ENCODE data around the gene MARVELD2.
"Not testable (repeated sequence)": the region's sequence is repeated elsewhere in the genome, so short reads cannot be mapped to it uniquely, and the experiment has no call there.

The MARVELD2 gene, protein sequence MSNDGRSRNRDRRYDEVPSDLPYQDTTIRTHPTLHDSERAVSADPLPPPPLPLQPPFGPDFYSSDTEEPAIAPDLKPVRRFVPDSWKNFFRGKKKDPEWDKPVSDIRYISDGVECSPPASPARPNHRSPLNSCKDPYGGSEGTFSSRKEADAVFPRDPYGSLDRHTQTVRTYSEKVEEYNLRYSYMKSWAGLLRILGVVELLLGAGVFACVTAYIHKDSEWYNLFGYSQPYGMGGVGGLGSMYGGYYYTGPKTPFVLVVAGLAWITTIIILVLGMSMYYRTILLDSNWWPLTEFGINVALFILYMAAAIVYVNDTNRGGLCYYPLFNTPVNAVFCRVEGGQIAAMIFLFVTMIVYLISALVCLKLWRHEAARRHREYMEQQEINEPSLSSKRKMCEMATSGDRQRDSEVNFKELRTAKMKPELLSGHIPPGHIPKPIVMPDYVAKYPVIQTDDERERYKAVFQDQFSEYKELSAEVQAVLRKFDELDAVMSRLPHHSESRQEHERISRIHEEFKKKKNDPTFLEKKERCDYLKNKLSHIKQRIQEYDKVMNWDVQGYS

DNA sequence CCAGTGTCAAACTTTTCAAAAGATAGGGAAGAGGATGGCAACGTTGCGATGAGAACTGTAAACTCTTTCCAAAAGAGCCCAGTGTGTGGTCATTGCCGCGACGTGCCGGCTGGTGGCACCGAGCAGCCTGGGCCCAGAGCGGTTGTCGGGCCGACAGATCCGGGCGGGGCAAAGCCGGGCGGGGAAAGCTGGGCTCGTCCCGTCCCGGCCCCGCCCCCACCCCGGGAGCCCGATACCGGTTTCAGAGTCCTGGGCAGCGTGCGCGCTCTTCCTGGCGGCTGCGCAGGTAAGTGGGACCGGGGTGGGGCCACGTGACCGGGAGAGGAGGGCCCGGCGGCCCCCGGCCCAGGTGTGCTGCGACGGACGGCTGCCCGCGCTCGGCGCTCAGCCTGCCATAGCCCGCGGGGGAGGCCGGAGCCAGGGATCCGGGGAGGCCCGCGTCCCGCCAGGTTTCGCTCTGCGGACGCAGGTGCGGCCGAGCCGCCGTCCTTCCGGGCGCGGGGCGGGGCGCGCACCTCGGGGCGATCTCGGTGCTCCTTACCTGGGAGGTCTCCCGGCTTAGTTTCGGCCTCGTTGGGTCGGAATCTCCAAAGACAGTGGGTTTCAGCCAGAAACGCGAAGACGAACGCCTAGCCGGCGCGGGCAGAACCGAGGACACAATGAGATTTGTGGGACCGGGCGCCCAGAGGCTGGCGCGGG lies at the start of gene MARVELD2:
Gene MARVELD2, plus strand, starts transcription at position 232 of the 699 bp plus-strand sequence. CDS start 4,270 bp downstream, outside the sequence.
- DNase-seq (ENCODE audit: low read depth in 2 of 2): peak; percentile 8 to 11

DNA sequence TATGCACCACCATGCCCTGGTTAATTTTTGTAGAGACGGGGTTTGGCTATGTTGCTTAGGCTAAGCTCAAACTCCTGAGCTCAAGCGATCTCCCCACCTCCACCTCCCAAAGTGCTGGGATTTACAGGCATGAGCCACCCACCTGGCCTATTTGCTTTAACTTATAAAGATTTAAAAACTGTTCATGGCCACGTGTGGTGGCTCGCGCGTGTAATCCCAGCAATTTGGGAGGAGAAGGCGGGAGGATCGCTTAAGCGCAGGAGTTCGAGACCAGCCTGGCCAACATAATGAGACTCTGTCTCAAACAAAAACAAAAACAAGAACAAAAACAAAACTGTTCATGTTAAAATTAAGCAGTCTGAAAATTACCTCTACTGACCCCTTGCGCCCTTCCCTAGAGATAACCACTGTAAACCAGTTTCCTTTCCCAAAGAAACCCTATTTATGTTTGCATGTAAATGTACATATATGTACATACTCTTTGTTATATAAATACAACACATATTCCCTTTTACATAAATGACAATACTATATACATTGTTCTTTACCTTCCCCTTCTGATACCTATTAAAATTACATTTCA lies 47.1 kb upstream of the MARVELD2 start:
- no peak for DNase-seq (ENCODE audit: low read depth in 2 of 2)

GRCh38 chr5:69368458-69369339 lies 46.2 kb upstream of the MARVELD2 start:
- DNase-seq (ENCODE audit: low read depth in 2 of 2): no peak

- DNase-seq (ENCODE audit: low read depth in 2 of 2): peak; percentile 87 to 88
Measured at GRCh38 chr5:69369340-69370121, 45.4 kb upstream of the MARVELD2 start, which contains the start of the genes AK6, RAD17 and TAF9. Gene AK6, minus strand, starts transcription at chr5:69369520. Its CDS starts 30 bp downstream, at chr5:69369490. Gene RAD17, plus strand, starts transcription at chr5:69369818. Its CDS starts 2,391 bp downstream, at chr5:69372209. Gene TAF9, minus strand, starts transcription at chr5:69369520. Its CDS starts 3,783 bp downstream, at chr5:69365737.

- DNase-seq (ENCODE audit: low read depth in 2 of 2): not testable (repeated sequence)
Measured at GRCh38 chr5:69370335-69370734, 44.6 kb upstream of the MARVELD2 start.

- no peak for DNase-seq (ENCODE audit: low read depth in 2 of 2)
Measured at GRCh38 chr5:69372394-69372793, 42.5 kb upstream of the MARVELD2 start.

DNA sequence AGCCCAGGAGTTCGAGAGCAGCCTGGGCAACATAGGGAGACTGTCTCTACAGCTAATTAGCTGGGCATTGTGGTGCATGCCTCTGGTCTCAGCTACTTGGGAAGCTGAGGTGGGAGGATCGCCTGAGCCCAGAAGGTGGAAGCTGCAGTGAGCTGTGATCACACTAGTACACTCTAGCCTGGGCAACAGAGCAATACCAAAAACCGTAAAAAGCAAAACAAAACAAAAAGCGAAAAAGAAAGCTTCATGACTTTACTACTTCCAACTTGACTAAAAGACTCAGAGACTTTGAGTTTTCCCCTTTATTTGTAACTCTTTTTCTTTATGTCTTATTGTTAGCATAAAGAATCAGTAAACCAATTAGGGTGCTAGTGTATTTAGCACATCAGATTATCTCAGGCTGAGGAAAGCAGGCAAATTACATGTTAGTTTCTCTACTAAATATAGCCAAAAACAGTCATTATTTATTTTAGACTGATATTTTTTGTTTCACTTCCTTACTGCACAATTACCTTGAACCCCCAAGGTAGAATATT lies 39.9 kb upstream of the MARVELD2 start:
- no peak for DNase-seq (ENCODE audit: low read depth in 2 of 2)

GRCh38 chr5:69378376-69378775 lies 36.5 kb upstream of the MARVELD2 start:
- no peak for DNase-seq (ENCODE audit: low read depth in 2 of 2)

DNA sequence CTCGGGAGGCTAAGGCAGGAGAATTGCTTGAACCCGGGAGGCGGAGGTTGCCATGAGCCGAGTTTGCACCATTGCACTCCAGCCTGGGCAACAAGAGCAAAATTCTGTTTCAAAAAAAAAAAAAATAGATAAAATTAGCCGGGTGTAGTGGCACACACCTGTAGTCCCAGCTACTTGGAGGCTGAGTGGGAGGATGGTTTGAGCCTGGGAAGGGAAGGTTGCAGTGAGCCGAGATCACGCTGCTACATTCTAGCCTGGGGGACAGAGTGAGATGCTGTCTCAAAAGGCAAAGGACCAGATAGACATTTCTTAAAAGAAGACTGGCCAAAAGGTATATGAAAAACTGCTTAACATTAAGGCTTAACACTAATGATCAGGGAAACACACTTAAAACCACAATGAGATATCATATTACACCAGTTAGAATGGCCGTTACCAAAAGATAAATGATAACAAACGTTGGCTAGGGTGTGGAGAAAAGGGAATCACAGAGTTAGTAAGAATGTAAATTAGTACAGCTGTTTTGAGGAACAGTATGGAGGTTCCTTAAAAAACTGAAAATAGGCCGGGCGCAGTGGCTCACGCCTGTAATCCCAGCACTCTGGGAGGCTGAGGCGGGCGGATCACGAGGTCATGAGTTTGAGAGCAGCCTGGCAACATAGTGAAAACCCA lies 10.1 kb upstream of the MARVELD2 start:
- DNase-seq (ENCODE audit: low read depth in 2 of 2): no peak

GRCh38 chr5:69415584-69415958 lies 655 bp downstream of the MARVELD2 start:
- no peak for DNase-seq (ENCODE audit: low read depth in 2 of 2)

GRCh38 chr5:69416180-69416579 lies 1.3 kb downstream of the MARVELD2 start:
- DNase-seq (ENCODE audit: low read depth in 2 of 2): no peak

DNA sequence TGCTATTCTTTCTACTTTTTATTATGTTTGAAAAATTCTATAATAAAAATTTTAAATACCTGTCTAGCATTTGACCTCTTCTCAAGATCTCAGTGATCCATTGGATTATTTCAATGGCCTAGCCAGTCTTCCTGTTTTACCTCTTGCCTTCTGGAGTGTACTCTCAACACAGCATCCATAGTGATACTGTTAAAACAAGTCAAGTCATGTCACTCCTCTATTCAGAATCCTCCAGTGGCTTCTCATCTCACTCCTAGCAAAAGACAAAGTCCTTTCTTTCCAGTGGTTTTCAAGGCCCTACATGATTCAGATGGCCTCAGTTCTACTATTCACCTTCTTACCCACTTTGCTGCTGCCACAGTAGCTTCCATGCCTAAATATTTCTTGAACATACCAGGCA lies 1.8 kb downstream of the MARVELD2 start:
- DNase-seq (ENCODE audit: low read depth in 2 of 2): no peak

DNA sequence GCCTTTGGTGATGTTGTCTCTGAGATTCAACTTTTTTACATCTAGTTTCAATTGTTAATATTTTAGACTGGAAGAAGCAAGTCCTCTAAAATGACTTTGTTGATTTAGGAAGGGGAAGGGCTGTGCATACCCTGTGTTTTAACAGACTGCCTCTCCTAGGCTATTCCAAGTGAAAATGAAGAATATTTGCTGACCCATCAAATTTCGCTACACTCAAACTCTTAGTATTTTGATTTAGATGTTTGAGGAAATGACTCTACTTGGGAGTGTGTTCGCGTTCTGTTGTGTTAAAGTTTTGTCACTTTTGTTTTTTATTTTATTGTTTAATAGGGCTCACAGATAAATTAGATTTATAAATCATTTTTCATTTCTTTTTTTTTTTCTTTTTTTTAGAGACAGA lies 3.6 kb downstream of the MARVELD2 start:
- no peak for DNase-seq (ENCODE audit: low read depth in 2 of 2)

GRCh38 chr5:69431424-69432303 lies 16.7 kb downstream of the MARVELD2 start:
- DNase-seq (ENCODE audit: low read depth in 2 of 2): no peak

GRCh38 chr5:69432412-69433206 lies 17.7 kb downstream of the MARVELD2 start:
- no peak for DNase-seq (ENCODE audit: low read depth in 2 of 2)

GRCh38 chr5:69435276-69435884 lies 20.5 kb downstream of the MARVELD2 start:
- DNase-seq (ENCODE audit: low read depth in 2 of 2): not testable (repeated sequence)

- no peak for DNase-seq (ENCODE audit: low read depth in 2 of 2)
Measured at GRCh38 chr5:69444127-69444754, 29.3 kb downstream of the MARVELD2 start.
